ENCODE results near the gene CHMP2A.

DNA sequence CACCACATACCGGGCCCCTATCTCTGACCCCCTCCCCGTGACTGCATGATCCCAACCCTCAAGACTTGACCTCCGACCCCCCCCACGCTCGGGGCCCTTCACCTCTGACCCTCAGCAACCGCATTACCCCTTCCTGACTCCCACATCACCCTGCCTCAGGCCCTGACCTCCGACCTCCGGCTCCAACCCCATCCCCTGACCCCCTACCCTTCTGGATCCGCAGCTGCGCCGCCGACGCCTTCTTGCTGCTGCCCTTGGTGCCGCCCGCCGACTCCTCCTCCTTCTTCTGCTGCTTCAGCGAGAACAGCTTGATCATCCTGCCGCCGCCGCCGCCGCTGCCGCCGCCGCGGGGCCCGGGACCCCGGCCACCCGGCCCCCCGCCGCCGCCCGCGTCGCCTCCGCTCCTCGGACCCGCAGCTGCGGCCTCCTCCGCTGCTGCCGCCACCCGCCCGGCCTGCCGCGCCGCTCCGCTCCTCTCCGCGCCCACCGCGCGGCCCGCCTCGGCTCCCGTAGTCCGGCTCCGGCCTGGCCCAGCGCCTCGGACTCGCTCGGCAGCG, 3.2 kb upstream of the CHMP2A start, which contains the start of gene UBE2M:
- TF ChIP-seq, protein P1, sequence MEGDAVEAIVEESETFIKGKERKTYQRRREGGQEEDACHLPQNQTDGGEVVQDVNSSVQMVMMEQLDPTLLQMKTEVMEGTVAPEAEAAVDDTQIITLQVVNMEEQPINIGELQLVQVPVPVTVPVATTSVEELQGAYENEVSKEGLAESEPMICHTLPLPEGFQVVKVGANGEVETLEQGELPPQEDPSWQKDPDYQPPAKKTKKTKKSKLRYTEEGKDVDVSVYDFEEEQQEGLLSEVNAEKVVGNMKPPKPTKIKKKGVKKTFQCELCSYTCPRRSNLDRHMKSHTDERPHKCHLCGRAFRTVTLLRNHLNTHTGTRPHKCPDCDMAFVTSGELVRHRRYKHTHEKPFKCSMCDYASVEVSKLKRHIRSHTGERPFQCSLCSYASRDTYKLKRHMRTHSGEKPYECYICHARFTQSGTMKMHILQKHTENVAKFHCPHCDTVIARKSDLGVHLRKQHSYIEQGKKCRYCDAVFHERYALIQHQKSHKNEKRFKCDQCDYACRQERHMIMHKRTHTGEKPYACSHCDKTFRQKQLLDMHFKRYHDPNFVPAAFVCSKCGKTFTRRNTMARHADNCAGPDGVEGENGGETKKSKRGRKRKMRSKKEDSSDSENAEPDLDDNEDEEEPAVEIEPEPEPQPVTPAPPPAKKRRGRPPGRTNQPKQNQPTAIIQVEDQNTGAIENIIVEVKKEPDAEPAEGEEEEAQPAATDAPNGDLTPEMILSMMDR (IDR thresholded peaks at IDR 0.05), result no peak
- TF ChIP-seq POLR2AphosphoS5 (IDR thresholded peaks at IDR 0.05; ENCODE audit: low read depth, low read length), result no peak
- TF ChIP-seq FOXJ3 (CRISPR knock-in tag; IDR thresholded peaks at IDR 0.05), result no peak
- TF ChIP-seq SMC3 (IDR thresholded peaks at IDR 0.05; ENCODE audit: low read depth, low read length), result no peak

Data from SK-N-SH (cell line).